WTC11 (cell line): Measurements from ENCODE around the gene KRTAP5-4. TPM values are rescaled to one million over a fixed set of nuclear protein-coding genes. Genes with fewer than 3 reads are reported as not detected.

ENCODE experiments used
- ATAC-seq: fragments of 200-7000 bp; cut with Tn5 transposase; 2 replicates; pipeline ENCODE4 v1.10.0; 2021; ENCODE audit warnings: mild to moderate bottlenecking, moderate library complexity
- CTCF ChIA-PET: fragments of 300-600 bp; sonication (Branson Sonifier 250); formaldehyde crosslinking; loops from one replicate; lab custom pipeline; 2021; ENCODE audit warnings: antibody characterized with exemption; lab: Charles Lee
- POLR2A ChIA-PET: fragments of 350-600 bp; sonication (Branson Sonifier 250); formaldehyde crosslinking; loops from one replicate; lab custom pipeline; 2021; ENCODE audit warnings: antibody characterized with exemption; lab: Charles Lee
- DNase-seq: peaks from one replicate; pipeline ENCODE4 v3.0.0; 2021; ENCODE audit warnings: low spot score
- H3K27ac Mint-ChIP-seq: 2 replicates; pipeline ENCODE4 v1.8.0; 2021; ENCODE audit warnings: mixed read lengths
- H3K27me3 Mint-ChIP-seq: 2 replicates; pipeline ENCODE4 v1.8.0; 2021; ENCODE audit warnings: low read depth, mild to moderate bottlenecking, moderate library complexity, mixed read lengths
- H3K36me3 Mint-ChIP-seq: 2 replicates; pipeline ENCODE4 v1.8.0; 2021; ENCODE audit warnings: mixed read lengths
- H3K4me1 Mint-ChIP-seq: 2 replicates; pipeline ENCODE4 v1.8.0; 2022; ENCODE audit warnings: mixed read lengths
- H3K4me3 Mint-ChIP-seq: 2 replicates; pipeline ENCODE4 v1.8.0; 2021; ENCODE audit warnings: mild to moderate bottlenecking, moderate library complexity, mixed read lengths
- H3K9me3 Mint-ChIP-seq: 2 replicates; pipeline ENCODE4 v1.8.0; 2021; ENCODE audit warnings: mixed read lengths
- CBFB ChIP-seq: sonication (generic); formaldehyde crosslinking; IDR thresholded peaks from 2 replicates; pipeline ENCODE4 v1.8.1; 2022; ENCODE audit warnings: mild to moderate bottlenecking, low read depth, missing genetic modification reagents
- ETV6 ChIP-seq: sonication (generic); formaldehyde crosslinking; IDR thresholded peaks from 2 replicates; pipeline ENCODE4 v1.8.1; 2022; ENCODE audit warnings: mild to moderate bottlenecking, missing genetic modification reagents
- FOXP1 ChIP-seq: sonication (generic); formaldehyde crosslinking; IDR thresholded peaks from 2 replicates; pipeline ENCODE4 v1.8.0; 2022; ENCODE audit warnings: missing genetic modification reagents, mild to moderate bottlenecking, moderate library complexity, borderline replicate concordance
- GABPB1 ChIP-seq: sonication (generic); formaldehyde crosslinking; IDR thresholded peaks from 2 replicates; pipeline ENCODE4 v1.8.1; 2023; ENCODE audit warnings: mild to moderate bottlenecking, missing genetic modification reagents
- HMGA2 ChIP-seq: fragments of 250-450 bp; sonication (Bioruptor Pico); IDR thresholded peaks from 2 replicates; pipeline ENCODE4 v1.4.0; 2021; ENCODE audit warnings: mild to moderate bottlenecking, moderate library complexity
- IRF2 ChIP-seq: sonication (generic); formaldehyde crosslinking; IDR thresholded peaks from 2 replicates; pipeline ENCODE4 v1.8.0; 2022; ENCODE audit warnings: low read depth, missing genetic modification reagents, borderline replicate concordance
- NFATC4 ChIP-seq: fragments of 250-450 bp; sonication (Bioruptor Pico); IDR thresholded peaks from 2 replicates; pipeline ENCODE4 v1.9.0; 2021; ENCODE audit warnings: mild to moderate bottlenecking
- NFE2L1 ChIP-seq: sonication (generic); formaldehyde crosslinking; IDR thresholded peaks from 2 replicates; pipeline ENCODE4 v1.8.1; 2023; ENCODE audit warnings: missing genetic modification reagents
- NFYB ChIP-seq: sonication (generic); formaldehyde crosslinking; conservative IDR thresholded peaks from 2 replicates; pipeline ENCODE4 v1.8.0; 2022; ENCODE audit warnings: low read depth, missing genetic modification reagents
- PRRX2 ChIP-seq: fragments of 250-450 bp; sonication (Bioruptor Pico); IDR thresholded peaks from 2 replicates; pipeline ENCODE4 v1.8.0; 2021; ENCODE audit warnings: mild to moderate bottlenecking
- TEAD4 ChIP-seq: sonication (generic); formaldehyde crosslinking; IDR thresholded peaks from 2 replicates; pipeline ENCODE4 v1.8.0; 2022; ENCODE audit warnings: mild to moderate bottlenecking, missing genetic modification reagents
- total RNA-seq: library from RNA; stranded (reverse); gene quantifications from 3 replicates; pipeline ENCODE4 v1.2.3, GENCODE V29; 2021
- TF ChIP-seq, protein P1 (sequence below): sonication (generic); formaldehyde crosslinking; IDR thresholded peaks from 2 replicates; pipeline ENCODE4 v1.8.1; 2022; ENCODE audit warnings: mild to moderate bottlenecking, moderate library complexity, missing genetic modification reagents
- TF ChIP-seq, protein P2 (sequence below): sonication (generic); formaldehyde crosslinking; IDR thresholded peaks from 2 replicates; pipeline ENCODE4 v1.8.0; 2022; ENCODE audit warnings: mild to moderate bottlenecking, missing genetic modification reagents
- TF ChIP-seq, protein P3 (sequence below): sonication (generic); formaldehyde crosslinking; IDR thresholded peaks from 2 replicates; pipeline ENCODE4 v1.8.1; 2023; ENCODE audit warnings: mild to moderate bottlenecking, moderate library complexity, missing genetic modification reagents
- TF ChIP-seq, protein P4 (sequence below): sonication (generic); formaldehyde crosslinking; IDR thresholded peaks from 2 replicates; pipeline ENCODE4 v1.8.0; 2023; ENCODE audit warnings: mild to moderate bottlenecking, missing genetic modification reagents
- TF ChIP-seq, protein P5 (sequence below): sonication (generic); formaldehyde crosslinking; IDR thresholded peaks from 2 replicates; pipeline ENCODE4 v1.8.1; 2022; ENCODE audit warnings: missing genetic modification reagents, borderline replicate concordance
- TF ChIP-seq, protein P6 (sequence below): sonication (generic); formaldehyde crosslinking; IDR thresholded peaks from 2 replicates; pipeline ENCODE4 v1.8.1; 2023; ENCODE audit warnings: mild to moderate bottlenecking, missing genetic modification reagents, borderline replicate concordance
- TF ChIP-seq, protein P7 (sequence below): fragments of 250-450 bp; sonication (Bioruptor Pico); IDR thresholded peaks from 2 replicates; pipeline ENCODE4 v1.9.0; 2021; ENCODE audit warnings: mild to moderate bottlenecking

Gene KRTAP5-4
- total RNA-seq, 1 experiment from 2014 or later: not detected

DNA sequence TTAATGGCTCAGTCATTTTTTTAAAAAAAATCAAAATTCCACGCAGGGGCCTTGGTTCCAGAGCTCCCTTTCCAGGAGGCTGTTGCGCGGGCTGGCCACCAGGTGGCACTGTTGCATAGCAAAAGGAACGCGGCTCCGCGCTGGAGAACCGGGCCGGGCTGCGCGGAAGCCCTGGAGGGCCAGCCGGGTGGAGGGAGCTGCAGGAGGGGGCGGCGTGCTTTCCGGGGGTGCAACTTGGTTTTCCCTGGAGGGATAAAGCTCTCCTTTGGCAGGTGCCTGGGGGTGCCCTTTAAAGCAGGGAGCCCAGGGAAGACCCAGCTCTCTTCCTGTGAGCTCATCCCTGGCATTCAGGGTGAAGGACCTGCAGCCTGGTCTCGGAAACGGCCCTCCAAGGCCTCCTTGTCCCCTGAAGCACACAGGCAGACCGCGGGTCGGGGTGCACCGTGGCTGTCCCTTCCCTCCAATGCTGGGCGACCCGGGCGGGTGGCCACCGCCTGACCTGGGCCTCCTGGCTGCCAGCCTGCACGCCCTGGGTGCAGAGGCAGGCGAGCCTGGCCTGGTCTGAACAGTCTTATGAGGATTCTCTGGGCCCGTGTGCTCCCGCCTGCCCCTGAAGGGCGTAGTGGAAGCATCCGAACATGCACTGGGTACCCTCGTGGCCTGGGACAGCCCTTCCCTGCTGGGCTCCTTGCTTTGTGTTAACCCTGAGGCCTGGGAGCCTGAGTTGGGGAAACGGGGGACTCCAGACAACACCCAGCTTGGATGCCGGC is 31.0 kb upstream of the KRTAP5-4 start (continued):
- TF ChIP-seq, protein P1, sequence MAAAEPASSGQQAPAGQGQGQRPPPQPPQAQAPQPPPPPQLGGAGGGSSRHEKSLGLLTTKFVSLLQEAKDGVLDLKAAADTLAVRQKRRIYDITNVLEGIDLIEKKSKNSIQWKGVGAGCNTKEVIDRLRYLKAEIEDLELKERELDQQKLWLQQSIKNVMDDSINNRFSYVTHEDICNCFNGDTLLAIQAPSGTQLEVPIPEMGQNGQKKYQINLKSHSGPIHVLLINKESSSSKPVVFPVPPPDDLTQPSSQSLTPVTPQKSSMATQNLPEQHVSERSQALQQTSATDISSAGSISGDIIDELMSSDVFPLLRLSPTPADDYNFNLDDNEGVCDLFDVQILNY (CRISPR knock-in tag): 0 out of 2 replicates have a peak, but pooled peaks have one; percentile 40
- TF ChIP-seq, protein P2, sequence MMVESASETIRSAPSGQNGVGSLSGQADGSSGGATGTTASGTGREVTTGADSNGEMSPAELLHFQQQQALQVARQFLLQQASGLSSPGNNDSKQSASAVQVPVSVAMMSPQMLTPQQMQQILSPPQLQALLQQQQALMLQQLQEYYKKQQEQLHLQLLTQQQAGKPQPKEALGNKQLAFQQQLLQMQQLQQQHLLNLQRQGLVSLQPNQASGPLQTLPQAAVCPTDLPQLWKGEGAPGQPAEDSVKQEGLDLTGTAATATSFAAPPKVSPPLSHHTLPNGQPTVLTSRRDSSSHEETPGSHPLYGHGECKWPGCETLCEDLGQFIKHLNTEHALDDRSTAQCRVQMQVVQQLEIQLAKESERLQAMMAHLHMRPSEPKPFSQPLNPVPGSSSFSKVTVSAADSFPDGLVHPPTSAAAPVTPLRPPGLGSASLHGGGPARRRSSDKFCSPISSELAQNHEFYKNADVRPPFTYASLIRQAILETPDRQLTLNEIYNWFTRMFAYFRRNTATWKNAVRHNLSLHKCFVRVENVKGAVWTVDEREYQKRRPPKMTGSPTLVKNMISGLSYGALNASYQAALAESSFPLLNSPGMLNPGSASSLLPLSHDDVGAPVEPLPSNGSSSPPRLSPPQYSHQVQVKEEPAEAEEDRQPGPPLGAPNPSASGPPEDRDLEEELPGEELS (CRISPR knock-in tag): 0 out of 2 replicates have a peak, but pooled peaks have one; percentile 12
- TF ChIP-seq, protein P3, sequence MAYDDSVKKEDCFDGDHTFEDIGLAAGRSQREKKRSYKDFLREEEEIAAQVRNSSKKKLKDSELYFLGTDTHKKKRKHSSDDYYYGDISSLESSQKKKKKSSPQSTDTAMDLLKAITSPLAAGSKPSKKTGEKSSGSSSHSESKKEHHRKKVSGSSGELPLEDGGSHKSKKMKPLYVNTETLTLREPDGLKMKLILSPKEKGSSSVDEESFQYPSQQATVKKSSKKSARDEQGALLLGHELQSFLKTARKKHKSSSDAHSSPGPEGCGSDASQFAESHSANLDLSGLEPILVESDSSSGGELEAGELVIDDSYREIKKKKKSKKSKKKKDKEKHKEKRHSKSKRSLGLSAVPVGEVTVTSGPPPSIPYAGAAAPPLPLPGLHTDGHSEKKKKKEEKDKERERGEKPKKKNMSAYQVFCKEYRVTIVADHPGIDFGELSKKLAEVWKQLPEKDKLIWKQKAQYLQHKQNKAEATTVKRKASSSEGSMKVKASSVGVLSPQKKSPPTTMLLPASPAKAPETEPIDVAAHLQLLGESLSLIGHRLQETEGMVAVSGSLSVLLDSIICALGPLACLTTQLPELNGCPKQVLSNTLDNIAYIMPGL (CRISPR knock-in tag): peak; percentile 45; the same call in 1 of the 2 replicates
- TF ChIP-seq, protein P4, sequence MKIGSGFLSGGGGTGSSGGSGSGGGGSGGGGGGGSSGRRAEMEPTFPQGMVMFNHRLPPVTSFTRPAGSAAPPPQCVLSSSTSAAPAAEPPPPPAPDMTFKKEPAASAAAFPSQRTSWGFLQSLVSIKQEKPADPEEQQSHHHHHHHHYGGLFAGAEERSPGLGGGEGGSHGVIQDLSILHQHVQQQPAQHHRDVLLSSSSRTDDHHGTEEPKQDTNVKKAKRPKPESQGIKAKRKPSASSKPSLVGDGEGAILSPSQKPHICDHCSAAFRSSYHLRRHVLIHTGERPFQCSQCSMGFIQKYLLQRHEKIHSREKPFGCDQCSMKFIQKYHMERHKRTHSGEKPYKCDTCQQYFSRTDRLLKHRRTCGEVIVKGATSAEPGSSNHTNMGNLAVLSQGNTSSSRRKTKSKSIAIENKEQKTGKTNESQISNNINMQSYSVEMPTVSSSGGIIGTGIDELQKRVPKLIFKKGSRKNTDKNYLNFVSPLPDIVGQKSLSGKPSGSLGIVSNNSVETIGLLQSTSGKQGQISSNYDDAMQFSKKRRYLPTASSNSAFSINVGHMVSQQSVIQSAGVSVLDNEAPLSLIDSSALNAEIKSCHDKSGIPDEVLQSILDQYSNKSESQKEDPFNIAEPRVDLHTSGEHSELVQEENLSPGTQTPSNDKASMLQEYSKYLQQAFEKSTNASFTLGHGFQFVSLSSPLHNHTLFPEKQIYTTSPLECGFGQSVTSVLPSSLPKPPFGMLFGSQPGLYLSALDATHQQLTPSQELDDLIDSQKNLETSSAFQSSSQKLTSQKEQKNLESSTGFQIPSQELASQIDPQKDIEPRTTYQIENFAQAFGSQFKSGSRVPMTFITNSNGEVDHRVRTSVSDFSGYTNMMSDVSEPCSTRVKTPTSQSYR (CRISPR knock-in tag): 0 out of 2 replicates have a peak, but pooled peaks have one; percentile 15
- TF ChIP-seq HMGA2 (CRISPR knock-in tag) (no peak), ETV6 (peak; percentile 31; the same call in 1 of the 2 replicates)
- TF ChIP-seq, protein P5, sequence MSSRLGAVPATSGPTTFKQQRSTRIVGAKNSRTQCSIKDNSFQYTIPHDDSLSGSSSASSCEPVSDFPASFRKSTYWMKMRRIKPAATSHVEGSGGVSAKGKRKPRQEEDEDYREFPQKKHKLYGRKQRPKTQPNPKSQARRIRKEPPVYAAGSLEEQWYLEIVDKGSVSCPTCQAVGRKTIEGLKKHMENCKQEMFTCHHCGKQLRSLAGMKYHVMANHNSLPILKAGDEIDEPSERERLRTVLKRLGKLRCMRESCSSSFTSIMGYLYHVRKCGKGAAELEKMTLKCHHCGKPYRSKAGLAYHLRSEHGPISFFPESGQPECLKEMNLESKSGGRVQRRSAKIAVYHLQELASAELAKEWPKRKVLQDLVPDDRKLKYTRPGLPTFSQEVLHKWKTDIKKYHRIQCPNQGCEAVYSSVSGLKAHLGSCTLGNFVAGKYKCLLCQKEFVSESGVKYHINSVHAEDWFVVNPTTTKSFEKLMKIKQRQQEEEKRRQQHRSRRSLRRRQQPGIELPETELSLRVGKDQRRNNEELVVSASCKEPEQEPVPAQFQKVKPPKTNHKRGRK: no peak

DNA sequence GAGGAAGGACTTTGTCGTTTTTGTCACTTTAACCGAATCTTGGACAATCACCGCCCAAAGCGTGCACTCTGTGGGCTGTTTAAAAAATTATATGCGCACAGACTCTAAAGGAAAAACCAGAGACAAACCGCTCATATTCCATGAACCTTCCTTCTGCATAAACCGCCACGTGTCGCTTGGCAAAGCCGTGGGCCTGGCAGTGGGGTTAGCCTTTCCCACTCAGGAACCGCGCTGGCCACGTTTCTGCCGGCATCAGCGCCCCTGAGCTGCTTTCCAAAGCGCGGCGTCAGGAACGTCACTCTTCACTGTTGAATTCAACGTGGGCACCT is 30.5 kb upstream of the KRTAP5-4 start:
- ChIA-PET CTCF (interaction anchor here (0.6 to 4.3 kb wide), 120 partner anchors 9 to 769 kb away, joined by 3 to 190 read pairs (median 5); partner anchors contain the start of genes CTSD, IFITM10, KRTAP5-2 and KRTAP5-5), POLR2A (interaction anchor here (0.6 kb wide), 2 partner anchors 352 to 726 kb away, joined by 3 read pairs; no protein-coding TSS in a partner anchor)
- Mint-ChIP-seq H3K4me1 (no peaks in the 10 kb centered on the region), H3K27me3 (peaks cover 18% of the 10 kb centered on the region), H3K9me3 (no peaks in the 10 kb centered on the region), H3K4me3 (no peak overlapping the region), H3K27ac (no peak overlapping the region), H3K36me3 (no peaks in the 10 kb centered on the region)
- ATAC-seq (no peak), DNase-seq (no peak)
- TF ChIP-seq PRRX2 (CRISPR knock-in tag) (no peak), NFYB (no peak), GABPB1 (CRISPR knock-in tag) (no peak), IRF2 (CRISPR knock-in tag) (no peak), CBFB (CRISPR knock-in tag) (no peak), NFATC4 (CRISPR knock-in tag) (no peak), FOXP1 (no peak), TEAD4 (CRISPR knock-in tag) (no peak), NFE2L1 (CRISPR knock-in tag) (no peak)
- TF ChIP-seq, protein P6, sequence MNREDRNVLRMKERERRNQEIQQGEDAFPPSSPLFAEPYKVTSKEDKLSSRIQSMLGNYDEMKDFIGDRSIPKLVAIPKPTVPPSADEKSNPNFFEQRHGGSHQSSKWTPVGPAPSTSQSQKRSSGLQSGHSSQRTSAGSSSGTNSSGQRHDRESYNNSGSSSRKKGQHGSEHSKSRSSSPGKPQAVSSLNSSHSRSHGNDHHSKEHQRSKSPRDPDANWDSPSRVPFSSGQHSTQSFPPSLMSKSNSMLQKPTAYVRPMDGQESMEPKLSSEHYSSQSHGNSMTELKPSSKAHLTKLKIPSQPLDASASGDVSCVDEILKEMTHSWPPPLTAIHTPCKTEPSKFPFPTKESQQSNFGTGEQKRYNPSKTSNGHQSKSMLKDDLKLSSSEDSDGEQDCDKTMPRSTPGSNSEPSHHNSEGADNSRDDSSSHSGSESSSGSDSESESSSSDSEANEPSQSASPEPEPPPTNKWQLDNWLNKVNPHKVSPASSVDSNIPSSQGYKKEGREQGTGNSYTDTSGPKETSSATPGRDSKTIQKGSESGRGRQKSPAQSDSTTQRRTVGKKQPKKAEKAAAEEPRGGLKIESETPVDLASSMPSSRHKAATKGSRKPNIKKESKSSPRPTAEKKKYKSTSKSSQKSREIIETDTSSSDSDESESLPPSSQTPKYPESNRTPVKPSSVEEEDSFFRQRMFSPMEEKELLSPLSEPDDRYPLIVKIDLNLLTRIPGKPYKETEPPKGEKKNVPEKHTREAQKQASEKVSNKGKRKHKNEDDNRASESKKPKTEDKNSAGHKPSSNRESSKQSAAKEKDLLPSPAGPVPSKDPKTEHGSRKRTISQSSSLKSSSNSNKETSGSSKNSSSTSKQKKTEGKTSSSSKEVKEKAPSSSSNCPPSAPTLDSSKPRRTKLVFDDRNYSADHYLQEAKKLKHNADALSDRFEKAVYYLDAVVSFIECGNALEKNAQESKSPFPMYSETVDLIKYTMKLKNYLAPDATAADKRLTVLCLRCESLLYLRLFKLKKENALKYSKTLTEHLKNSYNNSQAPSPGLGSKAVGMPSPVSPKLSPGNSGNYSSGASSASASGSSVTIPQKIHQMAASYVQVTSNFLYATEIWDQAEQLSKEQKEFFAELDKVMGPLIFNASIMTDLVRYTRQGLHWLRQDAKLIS (CRISPR knock-in tag): no peak
- TF ChIP-seq, protein P7, sequence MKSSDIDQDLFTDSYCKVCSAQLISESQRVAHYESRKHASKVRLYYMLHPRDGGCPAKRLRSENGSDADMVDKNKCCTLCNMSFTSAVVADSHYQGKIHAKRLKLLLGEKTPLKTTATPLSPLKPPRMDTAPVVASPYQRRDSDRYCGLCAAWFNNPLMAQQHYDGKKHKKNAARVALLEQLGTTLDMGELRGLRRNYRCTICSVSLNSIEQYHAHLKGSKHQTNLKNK (CRISPR knock-in tag): no peak
- TF ChIP-seq, protein P4 (CRISPR knock-in tag): no peak
